Fibroblast of lung (primary cell): Measurements from ENCODE around the gene PIF1. TPM values are rescaled to one million over a fixed set of nuclear protein-coding genes. Genes with fewer than 3 reads are reported as not detected.

Source experiments
- DNase-seq, 2 donors: peaks; one replicate each; pipeline versions ENCODE4 v3.0.0 to v3.0.0-alpha.2; 2010; ENCODE audit warnings: low read depth in 2 of 2
- H2AFZ ChIP-seq: 2 replicates; pipeline ENCODE4 v1.5.1; 2012; ENCODE audit warnings: low read length, control low read depth, inconsistent platforms
- H3K27ac ChIP-seq: 2 replicates; pipeline ENCODE4 v1.5.1; 2011; ENCODE audit warnings: low read length, control low read depth; ENCODE audit not compliant: insufficient read depth
- H3K27me3 ChIP-seq: 2 replicates; pipeline ENCODE4 v1.5.1; 2011; ENCODE audit warnings: mild to moderate bottlenecking, low read length; ENCODE audit not compliant: control insufficient read depth, insufficient read depth
- H3K36me3 ChIP-seq: 2 replicates; pipeline ENCODE4 v1.5.1; 2011; ENCODE audit warnings: low read length; ENCODE audit not compliant: control insufficient read depth, insufficient read depth
- H3K4me1 ChIP-seq: 2 replicates; pipeline ENCODE4 v1.5.1; 2011; ENCODE audit warnings: low read length; ENCODE audit not compliant: control insufficient read depth, insufficient read depth; ENCODE audit errors: extremely low read depth
- H3K4me2 ChIP-seq: 2 replicates; pipeline ENCODE4 v1.5.1; 2011; ENCODE audit warnings: low read length, control low read depth; ENCODE audit not compliant: insufficient read depth; ENCODE audit errors: extremely low read depth
- H3K4me3 ChIP-seq, 4 experiments: fragments of 200-600 bp in 1 of 4; sonication (generic) in 1 of 4; replicated peaks in 1 of 4; 2 replicates each; pipeline ENCODE4 v1.5.1; 2011 to 2016; ENCODE audit warnings: low read length in 4 of 4, low read depth in 3 of 4, mild to moderate bottlenecking in 3 of 4, control low read depth in 2 of 4, inconsistent platforms in 1 of 4, mixed read lengths in 1 of 4; ENCODE audit not compliant: insufficient read depth in 1 of 4; ENCODE audit errors: control extremely low read depth in 1 of 4
- H3K79me2 ChIP-seq: 2 replicates; pipeline ENCODE4 v1.5.1; 2012; ENCODE audit warnings: mild to moderate bottlenecking, low read length, inconsistent platforms; ENCODE audit not compliant: control insufficient read depth, insufficient read depth
- H3K9ac ChIP-seq: 2 replicates; pipeline ENCODE4 v1.5.1; 2011; ENCODE audit warnings: mild to moderate bottlenecking, low read length, control low read depth; ENCODE audit not compliant: insufficient read depth
- H3K9me3 ChIP-seq: 2 replicates; pipeline ENCODE4 v1.5.1; 2012; ENCODE audit warnings: low read depth, low read length; ENCODE audit not compliant: control insufficient read depth, insufficient read depth
- H4K20me1 ChIP-seq: 2 replicates; pipeline ENCODE4 v1.5.1; 2011; ENCODE audit warnings: low read length; ENCODE audit not compliant: control insufficient read depth, insufficient read depth; ENCODE audit errors: extremely low read depth
- EZH2 ChIP-seq: IDR thresholded peaks from 2 replicates; pipeline ENCODE4 v1.5.1; 2012; ENCODE audit warnings: low read length, control low read depth, mild to moderate bottlenecking; ENCODE audit errors: missing control alignments
- polyA plus RNA-seq, 2 donors: library from polyadenylated mRNA; depleted of rRNA in 1 of 2; stranded (reverse) in 1 of 2; unstranded in 1 of 2; fragments of >200 nt; gene quantifications; 2 replicates each; pipeline ENCODE4 v1.2.1, GENCODE V29; 2011 to 2012; ENCODE audit warnings: missing spikeins in 1 of 2
- total RNA-seq: library from RNA; depleted of rRNA; stranded (reverse); fragments of >200 nt; gene quantifications from 2 replicates; pipeline ENCODE4 v1.2.1, GENCODE V29; 2014
- TF ChIP-seq, protein P1 (sequence below), 2 donors: IDR thresholded peaks in 1 of 2; conservative IDR thresholded peaks in 1 of 2; 1 replicate in 1 of 2; 2 replicates in 1 of 2; pipeline ENCODE4 v1.5.1; 2011 to 2012; ENCODE audit warnings: low read length in 2 of 2, control low read depth in 1 of 2, inconsistent platforms in 1 of 2, low read depth in 1 of 2, mild to moderate bottlenecking in 1 of 2

The PIF1 gene
- total and polyA plus RNA-seq, 2 donors (not counting 1 experiment from before 2014, with no cell fraction given) = 5.1 to 9.4 TPM

DNA sequence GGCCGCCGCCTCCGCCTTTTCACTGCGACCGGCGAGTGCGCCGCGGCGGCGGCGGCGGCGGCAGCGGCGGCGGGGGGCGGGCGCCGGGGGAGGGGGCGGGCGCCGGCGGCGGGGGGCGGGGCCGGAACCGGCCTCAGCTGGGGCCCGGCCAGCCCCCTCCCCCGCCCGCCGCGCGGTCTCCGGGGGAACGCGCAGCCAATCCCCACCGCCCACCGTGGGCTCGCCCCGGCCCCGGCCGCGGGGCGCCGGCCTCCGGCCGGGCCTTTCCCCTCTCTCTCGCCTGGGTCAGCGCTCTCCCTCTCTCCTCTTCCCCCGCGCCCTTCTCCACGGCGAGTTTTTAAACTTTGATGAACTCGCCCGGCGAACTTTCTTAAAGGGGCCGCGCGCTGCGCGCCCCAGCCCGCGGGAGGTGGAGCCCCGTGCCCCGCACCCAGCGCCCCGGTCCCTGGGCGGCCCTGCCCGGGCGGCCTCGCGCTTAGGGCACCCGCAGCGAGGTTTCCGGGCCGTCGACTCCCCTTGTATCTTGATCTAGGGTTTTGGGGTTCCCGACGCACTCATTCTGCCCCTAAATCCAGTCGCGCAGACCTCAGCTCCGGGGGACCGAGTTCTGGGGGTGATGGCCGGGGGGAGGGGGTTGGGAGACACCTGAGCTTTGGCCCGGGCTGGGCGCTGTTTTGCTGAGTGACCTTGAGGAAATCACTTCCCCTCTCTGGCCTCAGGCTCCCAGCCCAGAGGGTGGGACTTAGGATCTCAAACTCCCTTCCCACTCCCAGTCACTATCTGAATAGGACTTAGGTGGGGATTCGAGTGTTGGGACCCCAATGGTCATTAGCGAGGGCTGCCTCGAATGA is 49.7 kb downstream of the PIF1 start, which contains the start of gene RBPMS2:
Gene RBPMS2, minus strand, starts transcription at position 39 of the 851 bp plus-strand sequence. CDS start 270 bp downstream, outside the sequence.
- H3K4me3 ChIP-seq = peak within 1 kb of the TSS; percentile 19 to 54 (median 43)
- peak in 1 of 2 donors; percentile 13 for DNase-seq
- peak within 1 kb of the TSS; percentile 59 for H3K4me2 ChIP-seq
- no peaks in the 10 kb centered on the region for H3K4me1 ChIP-seq
- no peak within 1 kb of the TSS for H2AFZ ChIP-seq
- H3K79me2 ChIP-seq = no peaks in the 10 kb centered on the region
- H3K27ac ChIP-seq = no peak within 1 kb of the TSS
- TF ChIP-seq, protein P1, sequence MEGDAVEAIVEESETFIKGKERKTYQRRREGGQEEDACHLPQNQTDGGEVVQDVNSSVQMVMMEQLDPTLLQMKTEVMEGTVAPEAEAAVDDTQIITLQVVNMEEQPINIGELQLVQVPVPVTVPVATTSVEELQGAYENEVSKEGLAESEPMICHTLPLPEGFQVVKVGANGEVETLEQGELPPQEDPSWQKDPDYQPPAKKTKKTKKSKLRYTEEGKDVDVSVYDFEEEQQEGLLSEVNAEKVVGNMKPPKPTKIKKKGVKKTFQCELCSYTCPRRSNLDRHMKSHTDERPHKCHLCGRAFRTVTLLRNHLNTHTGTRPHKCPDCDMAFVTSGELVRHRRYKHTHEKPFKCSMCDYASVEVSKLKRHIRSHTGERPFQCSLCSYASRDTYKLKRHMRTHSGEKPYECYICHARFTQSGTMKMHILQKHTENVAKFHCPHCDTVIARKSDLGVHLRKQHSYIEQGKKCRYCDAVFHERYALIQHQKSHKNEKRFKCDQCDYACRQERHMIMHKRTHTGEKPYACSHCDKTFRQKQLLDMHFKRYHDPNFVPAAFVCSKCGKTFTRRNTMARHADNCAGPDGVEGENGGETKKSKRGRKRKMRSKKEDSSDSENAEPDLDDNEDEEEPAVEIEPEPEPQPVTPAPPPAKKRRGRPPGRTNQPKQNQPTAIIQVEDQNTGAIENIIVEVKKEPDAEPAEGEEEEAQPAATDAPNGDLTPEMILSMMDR (conservative IDR thresholded peaks at IDR 0.05 in 1 of 2, IDR thresholded peaks at IDR 0.05 in 1 of 2; ENCODE audit: low read depth in 1 of 2, low read length in 2 of 2) = no peak
- no peak for TF ChIP-seq EZH2
- peaks cover 10% of the 10 kb centered on the region for H3K27me3 ChIP-seq
- no peaks in the 10 kb centered on the region for H4K20me1 ChIP-seq
- no peaks in the 10 kb centered on the region for H3K9me3 ChIP-seq
- H3K9ac ChIP-seq = peak within 1 kb of the TSS; percentile 7
- H3K36me3 ChIP-seq = no peaks in the 10 kb centered on the region

GRCh38 chr15:64774629-64775493 is 50.6 kb downstream of the PIF1 start:
- H3K4me3 ChIP-seq = peak overlapping the region in 2 of 4 experiments; percentile 38 to 46

More at GRCh38 chr15:64774629-64775493, 50.6 kb downstream of the PIF1 start:
- Histone ChIP-seq H3K27me3 (peaks cover 10% of the 10 kb centered on the region), H3K79me2 (no peaks in the 10 kb centered on the region), H3K4me1 (no peaks in the 10 kb centered on the region), H3K9me3 (no peaks in the 10 kb centered on the region), H4K20me1 (no peaks in the 10 kb centered on the region), H3K27ac (no peak overlapping the region), H3K36me3 (no peaks in the 10 kb centered on the region), H2AFZ (no peak overlapping the region), H3K4me2 (peak overlapping the region; percentile 59), H3K9ac (peak overlapping the region; percentile 7)
- peak in 1 of 2 donors; percentile 14 for DNase-seq
- no peak for TF ChIP-seq EZH2
- TF ChIP-seq, protein P1 (conservative IDR thresholded peaks at IDR 0.05 in 1 of 2, IDR thresholded peaks at IDR 0.05 in 1 of 2; ENCODE audit: low read depth in 1 of 2, low read length in 2 of 2) = no peak
